D721Med (cell line): ENCODE measurements around the gene DAZ1.
"Not testable (repeated sequence)": the region's sequence is repeated elsewhere in the genome, so short reads cannot be mapped to it uniquely, and the experiment has no call there.

ENCODE experiments used
- DNase-seq: peaks from one replicate; pipeline ENCODE4 v3.0.0; 2011; ENCODE audit warnings: low spot score; ENCODE audit not compliant: insufficient read length
- FAIRE-seq: peaks from 2 replicates; lab custom pipeline; 2011; peaks lifted over from hg19 to GRCh38; lab: Jason Lieb, UNC

The DAZ1 gene

GRCh38 chrY:23198908-23199307, at the start of gene DAZ1:
Gene DAZ1 (minus strand): TSS chrY:23199008. CDS start chrY:23198800, 208 bp downstream.
- not testable (repeated sequence) for FAIRE-seq

GRCh38 chrY:23219233-23219632, 20.4 kb upstream of the DAZ1 start, which contains the start of gene DAZ2:
Gene DAZ2 (plus strand): TSS chrY:23219533. CDS start chrY:23219741, 208 bp downstream.
- FAIRE-seq, DNase-seq: not testable (repeated sequence)

More at GRCh38 chrY:23198908-23199307, at the start of gene DAZ1:
- DNase-seq, result not testable (repeated sequence)

- not testable (repeated sequence) for DNase-seq, FAIRE-seq
These were observed 11.9 kb upstream of the DAZ1 start for GRCh38 chrY:23210681-23211080.

- DNase-seq, FAIRE-seq: not testable (repeated sequence)
These were observed 11.1 kb upstream of the DAZ1 start for GRCh38 chrY:23209802-23210495.

- not testable (repeated sequence) for DNase-seq, FAIRE-seq
These were observed 8.6 kb upstream of the DAZ1 start for GRCh38 chrY:23207455-23207854.
